Measurements from ENCODE around the gene ZAP70.

DNA sequence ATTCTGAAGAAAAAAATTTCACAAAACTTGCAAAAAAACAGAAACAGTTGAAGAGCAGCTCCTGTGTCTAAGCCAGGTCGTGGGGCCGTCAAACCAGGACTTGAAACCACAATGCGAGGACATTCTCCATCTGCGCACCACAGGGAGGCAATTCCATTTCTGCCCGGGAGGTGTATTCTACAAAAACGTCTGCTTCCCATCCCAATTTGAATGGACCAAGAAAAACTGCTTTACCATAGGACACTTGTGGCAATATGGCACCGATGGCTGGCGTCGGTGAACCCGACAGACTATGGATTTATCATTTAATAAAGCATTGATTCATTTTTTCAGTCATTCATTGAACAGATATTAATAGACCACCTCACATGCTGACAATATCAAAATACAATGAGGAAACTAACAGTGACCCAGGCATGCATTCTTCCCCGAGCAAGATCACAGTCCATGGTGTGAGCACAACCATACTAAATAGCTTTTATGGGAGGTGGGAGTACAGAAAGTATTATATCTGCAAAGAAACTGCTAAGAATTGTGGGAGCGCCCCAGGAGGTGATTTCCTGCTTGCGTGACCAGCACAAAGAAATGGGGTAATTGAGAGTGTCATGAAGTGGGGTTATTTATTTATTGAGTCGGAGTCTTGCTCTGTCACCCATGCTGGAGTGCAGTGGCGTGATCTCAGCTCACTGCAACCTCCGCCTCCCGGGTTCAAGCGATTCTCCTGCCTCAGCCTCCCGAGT is 10.5 kb upstream of the ZAP70 start:
- no peak for TF ChIP-seq POLR2AphosphoS5 (IDR thresholded peaks at IDR 0.05)
- TF ChIP-seq, protein P1, sequence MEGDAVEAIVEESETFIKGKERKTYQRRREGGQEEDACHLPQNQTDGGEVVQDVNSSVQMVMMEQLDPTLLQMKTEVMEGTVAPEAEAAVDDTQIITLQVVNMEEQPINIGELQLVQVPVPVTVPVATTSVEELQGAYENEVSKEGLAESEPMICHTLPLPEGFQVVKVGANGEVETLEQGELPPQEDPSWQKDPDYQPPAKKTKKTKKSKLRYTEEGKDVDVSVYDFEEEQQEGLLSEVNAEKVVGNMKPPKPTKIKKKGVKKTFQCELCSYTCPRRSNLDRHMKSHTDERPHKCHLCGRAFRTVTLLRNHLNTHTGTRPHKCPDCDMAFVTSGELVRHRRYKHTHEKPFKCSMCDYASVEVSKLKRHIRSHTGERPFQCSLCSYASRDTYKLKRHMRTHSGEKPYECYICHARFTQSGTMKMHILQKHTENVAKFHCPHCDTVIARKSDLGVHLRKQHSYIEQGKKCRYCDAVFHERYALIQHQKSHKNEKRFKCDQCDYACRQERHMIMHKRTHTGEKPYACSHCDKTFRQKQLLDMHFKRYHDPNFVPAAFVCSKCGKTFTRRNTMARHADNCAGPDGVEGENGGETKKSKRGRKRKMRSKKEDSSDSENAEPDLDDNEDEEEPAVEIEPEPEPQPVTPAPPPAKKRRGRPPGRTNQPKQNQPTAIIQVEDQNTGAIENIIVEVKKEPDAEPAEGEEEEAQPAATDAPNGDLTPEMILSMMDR (IDR thresholded peaks at IDR 0.05): no peak

Measured in transverse colon (tissue), 4 donors.